HCT116 (cell line): ENCODE measurements around the gene LMBR1. TPM values are rescaled to one million over a fixed set of nuclear protein-coding genes. Genes with fewer than 3 reads are reported as not detected.

Source experiments
- ATAC-seq: fragments of 200-7000 bp; cut with Tn5 transposase; 2 replicates; pipeline ENCODE4 v1.9.1; 2020; ENCODE audit warnings: mild to moderate bottlenecking, moderate library complexity
- BruUV-seq: library from RNA; stranded (reverse); fragments of 400-500 nt; replicated peaks from 2 replicates; lab custom pipeline; 2021; lab: Mats Ljungman, UMichigan
- CTCF ChIA-PET: fragments of 300-600 bp; sonication (Branson Sonifier 250); formaldehyde crosslinking; loops from one replicate; lab custom pipeline; 2021; ENCODE audit warnings: antibody characterized with exemption; lab: Charles Lee
- POLR2A ChIA-PET: fragments of 300-600, 350-600 bp; sonication (Branson Sonifier 250); formaldehyde crosslinking; loops from one replicate; lab custom pipeline; 2021; ENCODE audit warnings: antibody characterized with exemption; lab: Charles Lee
- RAD21 ChIA-PET, 2 experiments: fragments of 300-600 bp; sonication (Branson Sonifier 250); formaldehyde crosslinking; loops; one replicate each; lab custom pipeline; 2023; ENCODE audit warnings: low total read pairs in 2 of 2; ENCODE audit not compliant: uncharacterized antibody in 2 of 2, unreplicated experiment in 2 of 2, low non-redundant PET in 1 of 2; lab: Charles Lee
- DNase-seq: peaks from one replicate; pipeline ENCODE4 v3.0.0-alpha.2; 2010; ENCODE audit warnings: low read depth, low spot score
- H2AFZ ChIP-seq: fragments of 200-600 bp; shearing (Covaris generic), sonication (generic); 2 replicates; pipeline ENCODE4 v1.6.1; 2017; ENCODE audit warnings: low read depth, mixed run types, mixed read lengths, antibody characterized with exemption, low read length; ENCODE audit not compliant: poor library complexity, severe bottlenecking
- H3K27ac ChIP-seq: 2 replicates; pipeline ENCODE4 v1.5.1; 2012; ENCODE audit warnings: low read depth, low read length
- H3K27me3 ChIP-seq: fragments of 200-600 bp; sonication (generic); 2 replicates; pipeline ENCODE4 v1.6.1; 2016; ENCODE audit warnings: mixed run types, low read length, mixed read lengths; ENCODE audit not compliant: insufficient read depth
- H3K36me3 ChIP-seq, 2 experiments: fragments of 200-500 bp in 1 of 2; fragments of 200-600 bp in 1 of 2; sonication (Bioruptor generic) in 1 of 2; sonication (generic) in 1 of 2; 2 replicates each; pipeline versions ENCODE4 v1.5.1 to v1.6.1; 2014 to 2016; ENCODE audit warnings: low read length in 2 of 2, inconsistent platforms in 1 of 2, mixed read lengths in 1 of 2, mixed run types in 1 of 2; ENCODE audit not compliant: insufficient read depth in 2 of 2, control insufficient read depth in 1 of 2
- H3K4me1 ChIP-seq, 2 experiments: fragments of 200-600 bp in 1 of 2; sonication (generic) in 1 of 2; 2 replicates each; pipeline versions ENCODE4 v1.5.1 to v1.6.1; 2012 to 2017; ENCODE audit warnings: low read length in 2 of 2, inconsistent platforms in 1 of 2, mild to moderate bottlenecking in 1 of 2, mixed read lengths in 1 of 2, mixed run types in 1 of 2, moderate library complexity in 1 of 2; ENCODE audit not compliant: insufficient read depth in 2 of 2, control insufficient read depth in 1 of 2
- H3K4me2 ChIP-seq: fragments of 200-600 bp; sonication (generic); 2 replicates; pipeline ENCODE4 v1.6.1; 2017; ENCODE audit warnings: mixed run types, low read length, mixed read lengths
- H3K4me3 ChIP-seq, 2 experiments: fragments of 200-600 bp in 1 of 2; sonication (generic) in 1 of 2; replicated peaks in 1 of 2; 2 replicates each; pipeline ENCODE4 v1.5.1; 2011 to 2016; ENCODE audit warnings: low read length in 2 of 2, control low read depth in 1 of 2, low read depth in 1 of 2, mild to moderate bottlenecking in 1 of 2, mixed read lengths in 1 of 2, mixed run types in 1 of 2
- H3K79me2 ChIP-seq: fragments of 200-600 bp; sonication (generic); 2 replicates; pipeline ENCODE4 v1.6.1; 2017; ENCODE audit warnings: mild to moderate bottlenecking, mixed run types, low read length, moderate library complexity, mixed read lengths; ENCODE audit not compliant: insufficient read depth
- H3K9ac ChIP-seq: fragments of 200-600 bp; sonication (generic); 2 replicates; pipeline ENCODE4 v1.6.1; 2016; ENCODE audit warnings: low read length, mixed read lengths
- H3K9me2 ChIP-seq: fragments of 200-600 bp; sonication (generic), shearing (Covaris generic); 2 replicates; pipeline ENCODE4 v1.6.1; 2017; ENCODE audit warnings: mixed run types, mild to moderate bottlenecking, moderate library complexity; ENCODE audit not compliant: insufficient read depth
- H3K9me3 ChIP-seq, 2 experiments: fragments of 200-500 bp in 1 of 2; fragments of 200-600 bp in 1 of 2; sonication (Bioruptor generic) in 1 of 2; sonication (generic) in 1 of 2; 2 replicates each; pipeline ENCODE4 v1.6.1; 2014 to 2017; ENCODE audit warnings: low read length in 2 of 2, mixed read lengths in 2 of 2, inconsistent platforms in 1 of 2, low read depth in 1 of 2, mild to moderate bottlenecking in 1 of 2, mixed run types in 1 of 2, moderate library complexity in 1 of 2; ENCODE audit not compliant: control insufficient read depth in 1 of 2, insufficient read depth in 1 of 2
- H4K20me1 ChIP-seq: fragments of 200-600 bp; sonication (generic), shearing (Covaris generic); 2 replicates; pipeline ENCODE4 v1.6.1; 2017; ENCODE audit warnings: mixed run types, mild to moderate bottlenecking, moderate library complexity; ENCODE audit not compliant: insufficient read depth
- CBX3 ChIP-seq: IDR thresholded peaks from 2 replicates; pipeline ENCODE4 v1.6.1; 2012; ENCODE audit warnings: low read depth
- CEBPB ChIP-seq: IDR thresholded peaks from 2 replicates; pipeline ENCODE4 v1.6.1; 2012; ENCODE audit warnings: low read depth
- EGR1 ChIP-seq: IDR thresholded peaks from 2 replicates; pipeline ENCODE4 v1.6.1; 2012; ENCODE audit warnings: low read depth
- ELF1 ChIP-seq: IDR thresholded peaks from 2 replicates; pipeline ENCODE4 v1.6.1; 2012; ENCODE audit warnings: low read depth, borderline replicate concordance
- EZH2 ChIP-seq: fragments of 200-600 bp; sonication (generic); IDR thresholded peaks from 2 replicates; pipeline ENCODE4 v1.6.1; 2017; ENCODE audit warnings: antibody characterized with exemption, mixed run types
- EZH2phosphoT487 ChIP-seq: fragments of 200-600 bp; IDR thresholded peaks from 2 replicates; pipeline ENCODE4 v1.6.1; 2018; ENCODE audit warnings: antibody characterized with exemption, borderline replicate concordance
- JUND ChIP-seq: IDR thresholded peaks from 2 replicates; pipeline ENCODE4 v1.6.1; 2012
- POLR2AphosphoS5 ChIP-seq: IDR thresholded peaks from 2 replicates; pipeline ENCODE4 v1.6.1; 2011; ENCODE audit warnings: mild to moderate bottlenecking, low read depth, low read length, moderate library complexity
- REST ChIP-seq: IDR thresholded peaks from 2 replicates; pipeline ENCODE4 v1.6.1; 2012; ENCODE audit warnings: low read depth
- SIN3A ChIP-seq: IDR thresholded peaks from 2 replicates; pipeline ENCODE4 v1.6.1; 2012; ENCODE audit warnings: low read depth
- SP1 ChIP-seq: IDR thresholded peaks from 2 replicates; pipeline ENCODE4 v1.6.1; 2012; ENCODE audit warnings: low read depth
- TCF7L2 ChIP-seq: IDR thresholded peaks from 2 replicates; pipeline ENCODE4 v1.7.0; 2011; ENCODE audit warnings: borderline replicate concordance, inconsistent platforms; ENCODE audit not compliant: insufficient read depth, insufficient read length; ENCODE audit errors: extremely low read depth
- ZBTB33 ChIP-seq: IDR thresholded peaks from 2 replicates; pipeline ENCODE4 v1.6.1; 2011; ENCODE audit warnings: mild to moderate bottlenecking, low read length, moderate library complexity; ENCODE audit not compliant: insufficient replicate concordance; ENCODE audit errors: extremely low read depth
- ZFX ChIP-seq: fragments of 450-650 bp; IDR thresholded peaks from 2 replicates; pipeline ENCODE4 v1.6.1; 2017
- ZNF274 ChIP-seq: fragments of 200-500 bp; sonication (Bioruptor generic); IDR thresholded peaks from 2 replicates; pipeline ENCODE4 v1.6.1; 2014; ENCODE audit warnings: mild to moderate bottlenecking, low read depth, low read length, inconsistent platforms
- intact Hi-C: fragments of 100-400 bp; cut with micrococcal nuclease; formaldehyde crosslinking; loops from 2 replicates; pipeline ENCODE4 v1.10.0; 2022
- total RNA-seq: library from RNA; stranded (reverse); gene quantifications from one replicate; pipeline ENCODE4 v1.2.1, GENCODE V29; 2021; ENCODE audit not compliant: unreplicated experiment
- TF ChIP-seq, protein P1 (sequence below): IDR thresholded peaks from 2 replicates; pipeline ENCODE4 v1.6.1; 2012
- TF ChIP-seq, protein P2 (sequence below): IDR thresholded peaks from 2 replicates; pipeline ENCODE4 v1.6.1; 2012
- TF ChIP-seq, protein P3 (sequence below), 3 experiments: fragments of 200-600 bp in 1 of 3; sonication (generic) in 1 of 3; IDR thresholded peaks in 2 of 3; conservative IDR thresholded peaks in 1 of 3; 2 replicates each; pipeline ENCODE4 v1.5.1; 2012 to 2017; ENCODE audit warnings: low read depth in 2 of 3, low read length in 2 of 3, antibody characterized with exemption in 1 of 3, borderline replicate concordance in 1 of 3, control low read depth in 1 of 3, mild to moderate bottlenecking in 1 of 3, mixed read lengths in 1 of 3, mixed run types in 1 of 3, moderate library complexity in 1 of 3; ENCODE audit not compliant: insufficient read depth in 1 of 3

The LMBR1 gene
- total RNA-seq, 1 experiment from 2014 or later = 84.0 TPM

DNA sequence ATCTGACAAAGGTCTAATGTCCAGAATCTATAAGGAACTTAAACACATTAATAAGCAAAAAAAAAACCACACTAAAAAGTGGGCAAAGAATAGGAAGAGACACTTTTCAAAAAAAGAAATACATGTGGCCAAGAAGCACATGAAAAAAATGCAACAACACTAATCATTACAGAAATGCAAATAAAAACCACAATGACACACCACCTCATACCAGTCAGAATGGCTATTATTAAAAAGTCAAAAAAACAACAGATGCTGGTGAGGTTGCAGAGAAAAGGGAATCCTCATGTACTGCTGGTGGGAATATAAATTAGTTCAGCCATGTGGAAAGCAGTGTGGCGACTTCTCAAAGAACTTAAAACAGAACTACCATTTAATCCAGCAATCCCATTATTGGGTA is 119.0 kb downstream of the LMBR1 start:
- no peak for ATAC-seq
- Histone ChIP-seq H2AFZ (no peak overlapping the region), H3K27me3 (no peaks in the 10 kb centered on the region), H3K27ac (no peak overlapping the region), H3K9me3 (no peaks in the 10 kb centered on the region), H4K20me1 (no peaks in the 10 kb centered on the region; the same call in 1 of the 2 replicates), H3K4me3 (no peak overlapping the region), H3K9ac (no peak overlapping the region), H3K4me2 (no peak overlapping the region), H3K36me3 (no peaks in the 10 kb centered on the region), H3K4me1 (peaks cover 0 to 8% of the 10 kb centered on the region in 2 experiments; a peak in 1 of 4 replicates), H3K9me2 (no peaks in the 10 kb centered on the region), H3K79me2 (peaks cover 13% of the 10 kb centered on the region; the same call in 1 of the 2 replicates)
- intact Hi-C loops = no loop called here
- ChIA-PET CTCF (no interaction called here), RAD21 (no interaction called here), POLR2A (no interaction called here)
- no peak for DNase-seq
- no TSS peak for BruUV-seq
- TF ChIP-seq CEBPB (no peak), CBX3 (no peak), POLR2AphosphoS5 (no peak), EZH2 (no peak), EZH2phosphoT487 (no peak), ELF1 (no peak), ZFX (no peak), REST (no peak), SP1 (no peak), ZBTB33 (no peak), EGR1 (no peak), TCF7L2 (no peak), SIN3A (no peak), ZNF274 (no peak), JUND (no peak)
- TF ChIP-seq, protein P1, sequence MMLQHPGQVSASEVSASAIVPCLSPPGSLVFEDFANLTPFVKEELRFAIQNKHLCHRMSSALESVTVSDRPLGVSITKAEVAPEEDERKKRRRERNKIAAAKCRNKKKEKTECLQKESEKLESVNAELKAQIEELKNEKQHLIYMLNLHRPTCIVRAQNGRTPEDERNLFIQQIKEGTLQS = no peak
- TF ChIP-seq, protein P2, sequence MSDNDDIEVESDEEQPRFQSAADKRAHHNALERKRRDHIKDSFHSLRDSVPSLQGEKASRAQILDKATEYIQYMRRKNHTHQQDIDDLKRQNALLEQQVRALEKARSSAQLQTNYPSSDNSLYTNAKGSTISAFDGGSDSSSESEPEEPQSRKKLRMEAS = no peak
- TF ChIP-seq, protein P3, sequence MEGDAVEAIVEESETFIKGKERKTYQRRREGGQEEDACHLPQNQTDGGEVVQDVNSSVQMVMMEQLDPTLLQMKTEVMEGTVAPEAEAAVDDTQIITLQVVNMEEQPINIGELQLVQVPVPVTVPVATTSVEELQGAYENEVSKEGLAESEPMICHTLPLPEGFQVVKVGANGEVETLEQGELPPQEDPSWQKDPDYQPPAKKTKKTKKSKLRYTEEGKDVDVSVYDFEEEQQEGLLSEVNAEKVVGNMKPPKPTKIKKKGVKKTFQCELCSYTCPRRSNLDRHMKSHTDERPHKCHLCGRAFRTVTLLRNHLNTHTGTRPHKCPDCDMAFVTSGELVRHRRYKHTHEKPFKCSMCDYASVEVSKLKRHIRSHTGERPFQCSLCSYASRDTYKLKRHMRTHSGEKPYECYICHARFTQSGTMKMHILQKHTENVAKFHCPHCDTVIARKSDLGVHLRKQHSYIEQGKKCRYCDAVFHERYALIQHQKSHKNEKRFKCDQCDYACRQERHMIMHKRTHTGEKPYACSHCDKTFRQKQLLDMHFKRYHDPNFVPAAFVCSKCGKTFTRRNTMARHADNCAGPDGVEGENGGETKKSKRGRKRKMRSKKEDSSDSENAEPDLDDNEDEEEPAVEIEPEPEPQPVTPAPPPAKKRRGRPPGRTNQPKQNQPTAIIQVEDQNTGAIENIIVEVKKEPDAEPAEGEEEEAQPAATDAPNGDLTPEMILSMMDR (IDR thresholded peaks at IDR 0.05 in 2 of 3, conservative IDR thresholded peaks at IDR 0.05 in 1 of 3; ENCODE audit: borderline replicate concordance in 1 of 3, insufficient read depth in 1 of 3, low read depth in 2 of 3, low read length in 2 of 3) = no peak
